GM20431 (cell line): ENCODE results near the gene PCDHGA6.
"Not testable (repeated sequence)": the region's sequence is repeated elsewhere in the genome, so short reads cannot be mapped to it uniquely, and the experiment has no call there.

ENCODE experiments used
- in situ Hi-C: fragments of 300-500 bp; cut with MseI, MboI; formaldehyde crosslinking; loops from one replicate; pipeline ENCODE4 v1.15.0; 2020; ENCODE audit warnings: low sequenced_read_pairs; ENCODE audit not compliant: unreplicated experiment

The PCDHGA6 gene

GRCh38 chr5:141356950-141357349, 16.7 kb upstream of the PCDHGA6 start:
- in situ Hi-C loops, result no loop called here

- in situ Hi-C loops, result no loop called here
Observed at GRCh38 chr5:141359790-141360426, 13.8 kb upstream of the PCDHGA6 start, which contains the start of gene PCDHGB2. Gene PCDHGB2 (plus strand): TSS chr5:141359994. CDS start chr5:141360136, 142 bp downstream.

- in situ Hi-C loops, result no loop called here
Observed at GRCh38 chr5:141360685-141361084, 13.0 kb upstream of the PCDHGA6 start.

- in situ Hi-C loops, result no loop called here
Observed at GRCh38 chr5:141362719-141363118, 11.0 kb upstream of the PCDHGA6 start.

- in situ Hi-C loops, result no loop called here
Observed at GRCh38 chr5:141363952-141364660, 9.6 kb upstream of the PCDHGA6 start, which contains the start of gene PCDHGA5. Gene PCDHGA5 (plus strand): TSS chr5:141364162. CDS start chr5:141364331, 169 bp downstream.

- in situ Hi-C loops, result no loop called here
Observed at GRCh38 chr5:141366016-141366896, 7.4 kb upstream of the PCDHGA6 start.

GRCh38 chr5:141369994-141370848, 3.5 kb upstream of the PCDHGA6 start, which contains the start of gene PCDHGB3:
Gene PCDHGB3 (plus strand): TSS chr5:141370242. CDS start chr5:141370395, 153 bp downstream.
- in situ Hi-C loops, result no loop called here

GRCh38 chr5:141371572-141372475, 1.9 kb upstream of the PCDHGA6 start:
- in situ Hi-C loops, result no loop called here

GRCh38 chr5:141374627-141375026, 936 bp downstream of the PCDHGA6 start:
- in situ Hi-C loops, result no loop called here

- in situ Hi-C loops, result not testable (repeated sequence)
Observed at GRCh38 chr5:141375444-141376155, 1.9 kb downstream of the PCDHGA6 start.

GRCh38 chr5:141382469-141383294, 9.0 kb downstream of the PCDHGA6 start, which contains the start of gene PCDHGA7:
Gene PCDHGA7 (plus strand): TSS chr5:141382742. CDS start chr5:141382900, 158 bp downstream.
- in situ Hi-C loops, result no loop called here

GRCh38 chr5:141383345-141383744, 9.7 kb downstream of the PCDHGA6 start:
- in situ Hi-C loops, result no loop called here

- in situ Hi-C loops, result no loop called here
Observed at GRCh38 chr5:141384471-141385267, 11.0 kb downstream of the PCDHGA6 start.

GRCh38 chr5:141387557-141388311, 14.0 kb downstream of the PCDHGA6 start, which contains the start of gene PCDHGB4:
Gene PCDHGB4 (plus strand): TSS chr5:141387698. CDS start chr5:141387885, 187 bp downstream.
- in situ Hi-C loops, result not testable (repeated sequence)

- in situ Hi-C loops, result no loop called here
Observed at GRCh38 chr5:141388661-141389060, 15.0 kb downstream of the PCDHGA6 start.
